ENCODE data around the gene SLC9C2.
"Not testable (repeated sequence)": the region's sequence is repeated elsewhere in the genome, so short reads cannot be mapped to it uniquely, and the experiment has no call there.

The SLC9C2 gene

DNA sequence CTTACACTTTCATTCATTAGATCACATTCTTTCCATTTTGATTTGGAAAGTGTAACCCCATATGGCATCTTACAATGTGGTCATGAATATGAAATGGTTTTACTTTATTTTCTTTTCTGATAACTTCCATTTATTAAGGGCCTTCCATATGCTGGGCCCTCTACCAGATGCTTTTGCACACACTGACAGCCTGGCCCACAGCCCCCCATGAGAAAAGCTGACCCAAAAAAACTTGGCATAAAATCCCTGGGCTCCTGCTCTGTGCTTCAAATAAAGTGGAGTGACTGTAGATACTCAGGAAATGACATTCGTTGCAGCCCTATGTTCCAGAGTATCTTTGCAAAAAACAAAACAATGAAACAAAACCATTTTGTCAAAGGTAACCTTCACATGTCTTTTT lies 76.9 kb downstream of the SLC9C2 start:
- DNase-seq (ENCODE audit: low read depth) = no peak

DNA sequence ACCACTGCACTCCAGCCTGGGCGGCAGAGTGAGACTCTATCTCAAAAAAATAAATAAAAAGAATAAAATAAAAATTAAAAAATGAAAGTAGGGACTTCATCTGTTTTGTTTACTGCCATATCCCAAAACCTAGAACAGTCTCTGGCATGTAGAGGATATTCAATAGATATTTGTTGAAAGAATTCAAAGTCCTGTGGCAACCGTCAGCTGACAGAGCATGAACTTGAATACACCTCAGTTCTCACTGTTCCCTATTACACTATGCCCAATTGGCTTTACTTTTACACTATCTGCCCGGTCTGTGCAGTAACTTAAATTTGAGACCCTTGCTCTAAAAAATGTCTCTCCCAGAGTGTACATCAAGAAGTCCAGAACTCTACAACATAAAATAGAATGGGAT lies 79.5 kb downstream of the SLC9C2 start:
- DNase-seq (ENCODE audit: low read depth) = no peak

DNA sequence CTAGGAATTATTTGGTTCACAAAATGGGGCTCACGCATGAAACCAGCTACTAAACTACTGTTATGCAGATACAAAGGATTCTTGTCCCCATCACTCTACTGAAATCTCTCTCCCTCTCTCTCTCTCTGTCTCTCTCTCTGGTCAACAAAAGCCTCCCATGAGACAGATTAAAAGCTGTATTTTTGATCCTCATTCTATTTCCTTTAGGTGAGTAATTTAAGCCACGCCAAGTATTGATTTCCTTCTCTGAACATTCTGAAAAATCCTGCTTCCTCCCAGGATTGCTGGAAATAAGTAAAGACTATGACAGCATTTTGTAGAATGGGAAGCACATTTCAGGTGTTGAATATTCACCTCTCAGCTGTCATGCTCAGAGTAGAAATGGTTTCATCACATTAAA lies 82.1 kb downstream of the SLC9C2 start:
- no peak for DNase-seq (ENCODE audit: low read depth)

DNA sequence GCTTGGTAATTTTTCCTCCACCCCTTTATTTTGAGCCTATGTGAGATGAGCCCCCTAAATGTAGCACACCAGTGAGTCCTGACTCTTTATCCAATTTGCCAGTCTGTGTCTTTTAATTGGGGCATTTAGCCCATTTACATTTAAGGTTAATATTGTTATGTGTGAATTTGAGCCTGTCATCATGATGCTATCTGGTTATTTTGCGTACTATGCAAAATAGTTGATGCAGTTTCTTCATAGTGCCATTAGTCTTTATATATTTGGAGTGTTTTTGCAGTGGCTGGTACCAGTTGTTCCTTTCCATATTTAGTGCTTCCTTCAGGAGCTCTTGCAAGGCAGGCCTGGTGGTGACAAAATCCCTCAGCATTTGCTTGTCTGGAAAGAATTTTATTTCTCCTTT lies 88.4 kb downstream of the SLC9C2 start:
- not testable (repeated sequence) for DNase-seq (ENCODE audit: low read depth)

DNA sequence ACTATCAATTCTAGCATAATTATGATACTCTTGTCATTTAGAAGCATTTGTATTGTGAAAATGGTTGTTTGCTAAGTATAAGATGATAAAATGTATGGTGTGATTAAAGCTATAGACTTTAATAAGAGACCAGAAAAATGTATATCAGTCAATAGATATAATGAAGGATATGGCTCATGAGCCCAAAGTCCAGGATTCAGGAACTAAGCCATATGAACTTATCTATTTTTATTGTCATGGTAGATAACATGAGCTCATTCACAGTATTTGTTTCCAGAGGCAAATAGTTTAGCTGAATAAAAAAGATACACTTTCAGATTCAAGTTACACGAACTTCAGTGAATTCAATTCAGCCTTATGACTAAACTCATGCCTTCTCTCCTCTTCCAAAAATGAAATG lies 93.1 kb downstream of the SLC9C2 start:
- DNase-seq (ENCODE audit: low read depth) = no peak

DNA sequence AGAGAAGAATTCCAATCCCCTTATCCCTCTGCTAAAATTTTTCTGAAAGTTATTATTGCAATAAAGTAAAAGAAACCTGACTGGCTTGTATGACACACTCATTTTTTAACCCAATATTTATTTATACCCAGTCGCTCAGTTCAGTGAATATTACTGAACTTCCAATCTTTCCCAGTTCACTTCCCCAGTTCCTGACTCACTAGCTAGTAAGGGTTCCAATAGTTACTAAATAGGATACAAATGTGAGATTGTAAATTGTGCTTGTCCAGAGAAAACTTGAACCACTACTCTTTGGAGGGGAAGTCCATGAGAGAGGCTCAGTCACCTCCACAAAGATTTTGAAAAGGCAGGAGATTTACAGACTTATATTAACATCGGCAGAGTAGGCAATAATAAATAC lies 94.3 kb downstream of the SLC9C2 start:
- DNase-seq (ENCODE audit: low read depth) = no peak

DNA sequence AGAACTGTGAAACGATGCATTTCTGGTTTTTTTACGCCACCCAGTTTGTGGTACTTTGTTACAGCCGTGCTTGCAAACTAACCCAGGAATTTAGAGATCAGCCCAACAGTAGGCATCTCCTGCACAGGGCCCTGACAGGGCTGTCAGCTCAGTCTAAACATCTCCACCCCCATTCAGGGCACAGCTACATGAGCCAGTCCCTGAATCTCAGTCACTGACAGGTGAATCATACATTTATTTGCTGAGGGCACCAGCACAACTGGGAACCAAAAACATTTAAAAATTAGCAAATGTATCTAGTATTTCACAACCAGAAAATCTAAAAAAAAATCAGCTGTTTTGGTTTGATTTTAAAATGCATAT lies 95.0 kb downstream of the SLC9C2 start:
- no peak for DNase-seq (ENCODE audit: low read depth)

DNA sequence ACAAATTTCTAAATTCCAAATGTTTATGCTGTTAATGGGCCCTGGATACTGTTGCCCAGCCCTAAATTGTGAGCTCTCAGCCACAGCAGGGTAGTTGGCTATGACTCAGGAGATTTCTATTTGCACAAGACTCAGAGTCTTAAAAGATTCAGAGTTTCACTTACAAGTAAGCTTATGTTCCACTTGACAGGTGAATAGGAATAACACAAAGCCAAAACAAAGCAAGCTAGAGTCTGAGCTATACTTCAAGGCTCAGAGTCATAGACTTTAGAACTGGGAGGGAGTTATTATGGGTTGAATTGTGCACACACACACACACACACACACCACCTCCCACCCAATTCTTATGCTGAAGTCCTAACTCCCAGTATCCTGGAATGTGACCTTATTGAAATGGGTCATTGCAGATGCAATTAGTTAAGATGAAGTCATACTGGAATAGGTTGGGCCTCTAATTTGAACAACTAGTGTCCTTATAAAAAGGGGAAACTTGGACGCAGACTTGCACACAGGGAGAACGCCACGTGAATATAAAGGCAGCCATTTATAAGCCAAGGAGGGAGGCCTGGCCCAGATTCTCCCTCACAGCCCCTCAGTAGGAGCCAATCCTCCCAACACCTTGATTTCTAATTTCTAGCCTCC lies 95.5 kb downstream of the SLC9C2 start:
- DNase-seq (ENCODE audit: low read depth) = peak; percentile 44

DNA sequence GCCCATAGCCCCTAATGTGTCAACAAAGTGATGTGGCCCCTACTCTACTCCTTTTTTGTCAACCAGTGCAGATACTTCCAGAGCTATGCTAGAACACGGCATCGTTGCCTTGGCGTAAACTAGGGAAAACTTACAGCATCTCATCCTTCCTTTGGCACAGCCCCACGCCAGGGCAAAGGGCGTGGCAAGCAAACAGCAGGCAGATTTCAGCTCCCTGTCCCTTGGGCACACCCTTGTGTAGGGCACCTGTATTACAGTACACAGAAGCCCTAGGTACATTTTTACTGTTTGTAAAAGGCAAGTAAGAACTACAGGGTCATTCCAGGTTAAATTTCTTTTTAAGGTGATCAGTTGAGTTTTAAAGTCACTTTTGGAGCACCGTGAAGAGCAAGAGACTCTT lies 96.4 kb downstream of the SLC9C2 start:
- DNase-seq (ENCODE audit: low read depth) = no peak

DNA sequence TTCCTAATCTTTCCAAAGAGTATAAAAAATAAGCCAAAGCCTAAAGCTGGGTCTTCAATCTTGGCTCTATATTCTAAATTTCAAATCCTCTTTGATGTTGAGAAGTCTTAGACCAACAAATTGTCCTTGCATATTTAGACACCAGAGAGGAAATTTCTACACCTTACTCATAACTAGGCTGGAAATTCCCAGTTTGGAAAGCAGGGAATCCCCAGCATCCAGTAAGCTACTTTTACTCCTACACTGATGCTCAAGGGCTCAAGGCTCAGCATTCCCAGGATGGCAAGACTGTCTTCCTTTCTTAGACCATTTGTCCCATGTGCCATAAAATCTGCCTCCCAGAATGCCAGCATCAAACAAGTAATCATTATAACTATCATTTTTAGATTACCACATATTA lies 97.5 kb downstream of the SLC9C2 start:
- DNase-seq (ENCODE audit: low read depth) = no peak

DNA sequence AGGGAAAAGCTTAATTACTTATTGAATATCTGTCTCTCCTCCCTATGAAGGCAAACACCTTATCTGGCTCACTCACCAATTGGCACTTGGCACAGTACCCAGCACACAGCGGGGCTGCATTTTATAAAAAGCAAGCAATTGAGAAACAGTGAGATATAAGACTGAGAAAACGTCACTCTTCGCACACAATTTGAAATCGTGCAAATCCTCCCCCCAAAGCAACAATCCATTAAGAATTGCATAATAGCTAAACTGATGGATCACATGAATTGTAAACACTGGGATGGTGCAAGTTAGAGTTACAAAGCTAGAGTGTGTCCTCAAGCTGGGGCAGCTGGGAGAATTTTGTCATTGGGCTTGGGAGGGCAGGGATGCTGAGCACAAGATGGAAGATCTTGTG lies 98.6 kb downstream of the SLC9C2 start:
- no peak for DNase-seq (ENCODE audit: low read depth)

DNA sequence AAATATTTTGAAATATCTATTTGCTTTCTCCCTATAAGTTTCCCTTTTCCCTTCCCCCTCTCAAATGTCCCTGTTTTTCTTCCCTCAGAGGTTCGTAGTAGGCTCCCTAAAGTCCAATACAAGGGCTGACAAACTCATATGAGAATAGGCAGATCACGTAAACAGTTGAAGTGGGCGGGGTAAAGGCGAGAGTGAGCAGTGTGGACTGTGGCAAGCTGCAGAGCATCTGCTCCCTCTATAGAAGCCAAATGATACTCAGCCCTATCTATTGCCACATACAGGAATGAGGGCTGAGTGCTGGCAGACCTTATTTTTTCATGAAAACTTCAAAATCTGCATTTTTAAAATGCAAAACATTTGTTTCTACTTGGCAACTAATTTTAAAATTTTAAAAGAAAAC lies 99.5 kb downstream of the SLC9C2 start:
- DNase-seq (ENCODE audit: low read depth) = peak; percentile 19

DNA sequence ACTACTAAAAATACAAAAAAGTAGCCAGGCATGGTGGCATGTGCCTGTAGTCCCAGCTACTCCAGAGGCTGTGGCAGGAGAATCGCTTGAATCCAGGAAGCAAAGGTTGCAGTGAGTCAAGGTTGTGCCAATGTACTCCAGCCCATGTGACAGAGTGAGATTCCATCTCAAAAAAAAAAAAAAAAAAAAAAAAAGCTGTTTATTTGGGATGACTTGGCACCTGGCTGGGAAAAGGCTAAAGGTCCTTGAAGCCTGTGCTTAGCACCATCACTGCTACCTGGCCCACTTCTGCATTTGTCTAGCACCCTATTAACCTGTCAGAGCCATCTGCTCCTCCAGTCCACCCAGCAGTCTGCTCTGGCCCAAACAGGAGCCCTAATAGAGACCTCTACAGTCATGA lies 100.8 kb downstream of the SLC9C2 start:
- no peak for DNase-seq (ENCODE audit: low read depth)

DNA sequence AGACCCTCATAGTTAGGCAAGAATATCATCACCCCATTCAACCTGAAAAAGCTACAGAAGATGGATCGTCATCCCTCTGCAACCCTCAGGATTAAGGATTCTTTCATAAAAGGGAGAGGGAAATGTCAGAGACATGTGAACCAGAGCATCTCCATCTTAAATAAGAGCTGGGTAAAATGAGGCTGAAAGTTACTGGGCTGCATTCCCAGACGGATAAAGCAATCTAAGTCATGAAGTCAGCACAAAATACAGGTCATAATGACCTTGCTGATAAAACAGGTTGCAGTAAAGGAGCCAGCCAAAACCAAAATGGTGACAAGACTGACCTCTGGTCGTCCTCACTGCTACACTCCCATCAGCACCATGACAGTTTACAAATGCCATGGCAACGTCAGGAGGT lies 103.1 kb downstream of the SLC9C2 start:
- DNase-seq (ENCODE audit: low read depth) = no peak

DNA sequence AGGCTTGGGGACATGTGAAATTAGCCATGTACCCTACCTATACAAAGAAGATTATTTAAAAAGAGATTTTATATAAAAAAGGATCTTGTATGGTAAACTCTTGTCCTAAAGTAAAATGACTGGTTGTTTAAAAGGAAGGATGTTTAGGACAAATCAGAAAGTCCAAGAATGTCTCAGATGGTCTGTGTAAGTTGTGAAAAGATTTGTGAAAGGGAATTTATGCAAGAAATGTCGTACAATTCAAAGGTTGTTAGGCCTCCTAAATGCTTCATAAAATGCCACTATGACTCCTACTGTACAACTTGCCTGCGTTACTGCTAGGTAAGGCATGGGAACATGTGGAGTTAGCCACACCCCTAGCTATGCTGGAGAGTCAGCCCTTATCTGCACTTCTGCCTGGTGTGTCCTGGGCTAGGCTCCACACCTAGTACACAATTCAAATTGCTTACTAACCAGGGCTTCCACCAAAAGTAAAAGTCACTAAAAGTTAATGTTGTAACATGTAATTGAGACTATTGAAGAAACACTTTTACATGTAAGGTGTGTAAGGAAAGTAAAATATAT lies 106.0 kb downstream of the SLC9C2 start:
- DNase-seq (ENCODE audit: low read depth) = no peak

DNA sequence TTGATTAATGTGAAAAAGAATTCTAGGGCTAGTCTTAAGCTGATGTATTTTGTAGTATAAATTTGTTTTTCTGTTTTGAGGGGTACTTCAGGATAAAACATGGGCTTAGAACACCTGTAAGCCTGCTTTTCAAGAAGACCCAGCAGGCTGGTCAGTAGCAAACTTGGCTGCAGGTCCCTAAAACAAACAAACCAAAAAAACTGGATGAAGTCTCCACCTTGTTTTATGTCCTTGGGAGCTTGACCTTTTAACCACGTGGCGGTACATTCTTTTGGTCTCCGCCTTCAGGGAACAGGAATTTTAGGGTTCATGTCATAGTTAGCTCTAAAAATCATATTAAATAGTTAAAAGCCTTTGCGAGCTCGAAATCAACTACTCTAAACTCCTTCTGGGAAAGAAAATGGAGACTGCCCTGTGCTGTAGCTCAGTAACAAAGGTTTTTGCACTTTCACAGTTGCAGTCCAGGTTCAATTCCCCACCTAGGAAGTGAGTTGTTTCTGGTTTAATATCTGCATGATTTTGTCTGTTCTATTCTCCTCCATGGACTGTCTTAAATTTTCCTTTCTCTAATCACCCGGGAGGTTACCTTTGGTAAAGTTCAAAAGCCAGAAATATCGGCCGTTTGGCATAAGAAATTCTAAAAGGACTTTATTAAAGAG lies 107.1 kb downstream of the SLC9C2 start:
- DNase-seq (ENCODE audit: low read depth) = no peak

DNA sequence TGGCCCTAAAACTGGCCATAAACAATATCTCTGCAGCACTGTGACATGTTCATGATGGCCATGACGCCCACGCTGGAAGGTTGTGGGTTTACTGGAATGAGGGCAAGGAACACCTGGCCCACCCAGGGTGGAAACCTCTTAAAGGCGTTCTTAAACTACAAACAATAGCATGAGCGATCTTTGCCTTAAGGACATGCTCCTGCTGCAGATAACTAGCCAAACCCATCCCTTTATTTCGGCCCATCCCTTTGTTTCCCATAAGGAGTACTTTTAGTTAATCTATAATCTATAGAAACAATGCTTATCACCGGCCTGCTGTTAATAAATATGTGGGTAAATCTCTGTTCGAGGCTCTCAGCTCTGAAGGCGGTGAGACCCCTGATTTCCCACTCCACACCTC lies 109.7 kb downstream of the SLC9C2 start:
- not testable (repeated sequence) for DNase-seq (ENCODE audit: low read depth)

DNA sequence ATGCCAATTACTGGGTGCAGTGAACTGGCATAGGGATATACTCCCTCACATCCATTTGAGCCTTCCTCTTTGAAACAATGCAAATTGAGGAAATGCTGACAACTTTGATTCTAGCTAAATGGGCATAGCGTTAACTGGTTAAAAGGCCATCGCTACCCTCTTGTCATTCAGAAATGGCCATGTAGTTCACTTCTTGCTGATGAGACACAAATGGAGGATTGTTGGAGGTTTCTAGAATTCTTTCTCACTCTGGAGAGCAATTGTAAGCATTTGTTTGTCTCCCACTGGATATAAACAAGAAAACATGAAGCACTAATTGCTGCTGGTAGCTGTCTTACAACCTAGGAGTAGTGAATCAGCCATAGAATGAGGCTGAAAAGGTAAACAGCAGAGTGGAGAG lies 111.4 kb downstream of the SLC9C2 start:
- no peak for DNase-seq (ENCODE audit: low read depth)

DNA sequence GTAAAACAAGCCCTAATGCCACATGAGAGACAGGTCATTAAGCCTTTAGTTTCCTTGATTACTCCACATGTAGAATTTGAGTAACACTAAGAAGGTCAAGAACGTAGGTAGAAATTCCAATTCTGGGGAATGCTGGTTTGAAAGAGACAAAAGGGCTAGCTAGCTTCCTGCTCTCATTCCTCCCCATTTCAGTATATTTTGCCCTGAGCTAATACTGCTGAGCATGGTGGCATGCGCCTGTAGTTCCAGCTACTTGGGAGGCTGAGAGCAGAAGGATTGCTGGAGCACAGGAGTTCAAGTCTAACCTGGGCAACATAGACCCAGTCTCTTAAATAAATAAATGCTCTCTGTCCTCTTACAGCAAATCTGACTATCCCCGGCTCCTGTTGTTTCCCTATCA lies 112.9 kb downstream of the SLC9C2 start:
- DNase-seq (ENCODE audit: low read depth) = no peak

DNA sequence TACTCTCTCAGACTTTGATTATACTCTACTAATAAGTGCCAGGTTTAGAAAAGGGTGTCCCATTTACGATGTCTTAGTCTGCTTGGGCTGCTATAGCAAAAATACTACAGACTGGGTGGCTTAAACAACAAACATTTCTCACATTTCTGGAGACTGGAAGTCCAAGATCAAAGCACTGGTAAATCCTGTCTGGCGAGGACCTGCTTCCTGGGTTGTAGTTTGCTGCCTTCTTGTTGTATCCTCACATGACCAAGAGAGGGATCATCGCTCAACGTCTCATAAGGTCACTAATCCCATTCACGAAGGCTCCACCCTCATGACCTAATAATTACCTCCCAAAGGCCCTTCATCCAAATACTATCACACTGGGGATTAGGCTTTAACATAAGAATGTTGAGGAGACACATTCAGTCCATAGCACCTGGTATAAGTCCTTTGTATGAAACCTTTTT lies 113.7 kb downstream of the SLC9C2 start:
- no peak for DNase-seq (ENCODE audit: low read depth)

DNA sequence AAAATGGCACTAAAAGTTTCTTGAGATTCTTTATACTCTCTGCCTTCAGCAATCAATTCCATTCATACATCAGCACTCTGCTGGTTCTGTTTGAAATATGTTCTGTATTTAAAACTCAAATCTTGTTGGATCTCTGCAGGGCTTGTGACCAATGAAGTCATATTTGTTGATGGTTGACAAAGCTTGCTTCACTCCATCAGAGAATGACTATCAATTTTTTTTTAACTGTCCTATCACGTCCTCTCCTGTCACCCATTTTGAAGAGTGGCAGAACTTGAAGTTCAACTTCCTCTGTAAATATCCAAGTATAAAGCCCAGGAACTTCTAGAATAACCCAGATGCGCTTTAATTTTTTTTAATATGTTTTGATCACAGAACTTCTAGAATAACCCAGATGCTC lies 114.9 kb downstream of the SLC9C2 start:
- DNase-seq (ENCODE audit: low read depth) = no peak

DNA sequence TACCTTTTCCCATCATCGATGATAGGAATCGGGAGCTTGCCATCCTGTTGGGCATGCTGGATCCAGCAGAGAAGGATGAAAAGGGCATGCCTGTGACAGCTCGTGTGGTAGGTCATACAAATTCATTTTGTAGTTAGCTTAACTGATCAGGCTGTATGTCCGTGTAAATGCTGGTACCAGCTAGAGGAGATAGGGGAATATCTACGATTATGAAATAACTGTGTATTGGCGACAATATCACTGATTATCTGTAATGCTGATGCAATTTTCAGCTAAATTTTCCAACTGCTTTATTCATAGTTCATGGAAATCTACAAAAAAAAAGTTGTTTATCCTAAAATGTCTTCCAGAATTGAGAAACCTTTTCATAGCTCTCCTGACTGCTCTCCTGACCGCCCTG lies 117.5 kb downstream of the SLC9C2 start:
- DNase-seq (ENCODE audit: low read depth) = no peak

DNA sequence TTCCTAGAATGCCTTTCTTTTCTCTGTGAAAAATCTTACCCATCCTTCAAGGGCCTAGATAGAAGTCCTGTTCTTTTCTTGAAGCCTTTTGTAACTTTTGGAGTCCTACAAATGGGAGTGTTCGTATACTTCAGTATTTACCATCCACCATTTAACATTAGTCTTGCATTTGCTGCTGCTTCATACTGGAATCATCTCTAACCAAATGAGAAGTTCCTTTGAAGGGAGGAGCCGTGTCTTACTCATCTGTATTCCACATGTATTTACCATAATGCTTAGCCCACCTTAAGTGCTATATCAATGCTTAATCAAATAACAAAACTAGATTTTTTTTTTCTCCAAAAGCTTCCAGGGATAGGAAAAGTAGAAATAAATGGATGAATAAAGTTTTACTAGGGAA lies 118.6 kb downstream of the SLC9C2 start:
- no peak for DNase-seq (ENCODE audit: low read depth)

DNA sequence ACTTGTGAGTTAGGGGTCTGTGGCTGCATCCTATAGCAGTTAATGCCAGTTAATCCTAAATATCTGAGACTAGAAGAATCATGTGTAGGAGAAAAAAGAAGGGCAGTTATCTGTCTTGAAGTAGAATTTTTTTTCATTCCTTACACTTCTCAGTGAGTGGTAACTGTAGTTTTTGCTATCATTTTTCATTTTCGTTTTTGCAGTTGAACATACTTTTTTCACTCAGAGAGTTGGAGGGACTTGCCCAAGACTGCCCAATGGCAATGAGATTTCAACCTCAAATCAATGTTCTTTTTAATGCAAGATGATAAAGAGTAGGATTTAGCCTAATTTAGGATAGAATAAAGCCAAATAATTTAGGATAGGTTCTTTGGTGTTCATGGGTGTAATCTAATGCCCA lies 120.2 kb downstream of the SLC9C2 start:
- no peak for DNase-seq (ENCODE audit: low read depth)

All from GM04504 (cell line).